ENCODE results near the gene INSL3. TPM values are rescaled to one million over a fixed set of nuclear protein-coding genes. Genes with fewer than 3 reads are reported as not detected.

Gene INSL3
- total and polyA plus RNA-seq, 2 of the 8 experiments (the other 6 are each of a cell fraction or from before 2014, with no cell fraction given) = 0.41 to 1.5 TPM

GRCh38 chr19:17860331-17860992 lies 39.1 kb upstream of the INSL3 start:
- Histone ChIP-seq H3K56ac (replicated peaks; ENCODE audit: insufficient read length, low read depth, low read length) (peak overlapping the region; percentile 93), H4K91ac (replicated peaks; ENCODE audit: insufficient read length, low read length) (peak overlapping the region; percentile 63), H2BK5ac (ENCODE audit: low read depth, low read length) (peak overlapping the region; percentile 92), H3K27me3 (replicated peaks in 1 of 4; ENCODE audit: control insufficient read depth in 3 of 4, extremely low read depth in 1 of 4, insufficient read depth in 3 of 4, low read length in 3 of 4) (no peaks in the 10 kb centered on the region), H3K79me2 (ENCODE audit: control insufficient read depth in 1 of 2, insufficient read depth in 2 of 2, low read length in 2 of 2) (peaks cover 15 to 28% of the 10 kb centered on the region in 2 experiments), H3K36me3 (ENCODE audit: control insufficient read depth in 2 of 4, insufficient read depth in 4 of 4, low read length in 3 of 4) (peaks cover 32 to 49% (median 40%) of the 10 kb centered on the region in 4 experiments), H4K20me1 (replicated peaks in 1 of 2; ENCODE audit: control insufficient read depth in 1 of 2, insufficient read depth in 2 of 2, low read length in 2 of 2) (peaks cover 16 to 26% of the 10 kb centered on the region in 2 experiments), H3K4me3 (ENCODE audit: extremely low read depth in 1 of 4, insufficient read depth in 2 of 4, low read depth in 3 of 4, low read length in 4 of 4) (peak overlapping the region; percentile 98 to 100 (median 99)), H3K4me2 (ENCODE audit: insufficient read depth in 1 of 2, low read depth in 2 of 2, low read length in 2 of 2) (peak overlapping the region; percentile 93 to 98), H3K14ac (ENCODE audit: insufficient read length) (peak overlapping the region; percentile 74), H2BK20ac (ENCODE audit: low read length) (no peak overlapping the region), H3K9me3 (ENCODE audit: insufficient read depth in 2 of 2, low read depth in 1 of 2, low read length in 1 of 2) (no peaks in the 10 kb centered on the region), H2BK15ac (ENCODE audit: low read length) (no peak overlapping the region), H3K27ac (ENCODE audit: low read depth, low read length) (peak overlapping the region; percentile 94), H2AK5ac (ENCODE audit: low read depth, low read length) (0 out of 2 replicates have a peak overlapping the region, but pooled peaks have one; percentile 90), H2BK120ac (replicated peaks; ENCODE audit: low read depth, low read length) (peak overlapping the region; percentile 31), H4K5ac (ENCODE audit: insufficient read length, low read depth, low read length) (peak overlapping the region; percentile 67), H4K8ac (ENCODE audit: extremely low read depth, insufficient read depth, low read length) (peak overlapping the region; percentile 84), H2BK12ac (ENCODE audit: low read depth, low read length) (no peak overlapping the region), H3K18ac (ENCODE audit: extremely low read depth, low read length) (peak overlapping the region; percentile 99), H3K23ac (ENCODE audit: insufficient read length) (no peak overlapping the region), H3K9ac (replicated peaks in 1 of 4; ENCODE audit: extremely low read depth in 1 of 4, low read depth in 3 of 4, low read length in 3 of 4) (peak overlapping the region; percentile 94 to 96 (median 95)), H3K79me1 (ENCODE audit: low read depth, low read length) (peaks cover 6% of the 10 kb centered on the region; the same call in 1 of the 2 replicates), H3K4me1 (replicated peaks in 1 of 4; ENCODE audit: control insufficient read depth in 3 of 4, insufficient read depth in 4 of 4, low read length in 3 of 4) (peaks cover 0 to 13% (median 6%) of the 10 kb centered on the region in 4 experiments; a peak in 4 of 7 replicates), H3K23me2 (ENCODE audit: low read depth, low read length) (peaks cover 15% of the 10 kb centered on the region), H3K4ac (replicated peaks; ENCODE audit: insufficient read length, low read depth, low read length) (peak overlapping the region; percentile 88), H2AFZ (ENCODE audit: low read length) (no peak overlapping the region)
- FAIRE-seq = no peak
- POLR2A ChIA-PET (ENCODE audit: partially characterized antibody) = interaction anchor here (0.7 to 20.2 kb wide), 35 partner anchors 9 to 462 kb away, joined by 3 to 392 read pairs (median 5); partner anchors contain the start of genes B3GNT3, CCDC124, JAK3 and PIK3R2
- CTCF ChIA-PET (ENCODE audit: partially characterized antibody) = interaction anchor here (0.6 to 2.1 kb wide), 5 partner anchors 10 to 144 kb away, joined by 3 to 16 read pairs (median 5); partner anchors contain the start of gene SLC5A5
- 2% methylated on average over 22 of the region's 22 CpGs; no CpG with 5 or more reads in 1 of the 2 experiments for WGBS, 2 experiments (ENCODE audit: extremely low coverage in 1 of 2, insufficient coverage in 1 of 2, insufficient read length in 1 of 2, insufficient replicate concordance in 2 of 2, low coverage in 1 of 2, low lambda C conversion rate in 2 of 2, missing lambda C conversion rate in 1 of 2)
- no peak for DNase-seq (ENCODE audit: low read depth in 1 of 2, low spot score in 2 of 2)
- TF ChIP-seq POLR2A (IDR thresholded peaks at IDR 0.05; ENCODE audit: control extremely low read depth in 1 of 2, low read depth in 2 of 2, low read length in 2 of 2) = peak in 1 of 2 experiments; percentile 40; a peak in 1 of 3 replicates
- TF ChIP-seq BRCA1 (IDR thresholded peaks at IDR 0.05; ENCODE audit: low read depth, low read length) = no peak
- no peak for TF ChIP-seq ZNF274 (IDR thresholded peaks at IDR 0.05; ENCODE audit: borderline replicate concordance, extremely low read depth, low read length)
- TF ChIP-seq EGR1 (IDR thresholded peaks at IDR 0.05; ENCODE audit: borderline replicate concordance, low read depth, low read length) = no peak
- TF ChIP-seq SP2 (IDR thresholded peaks at IDR 0.05; ENCODE audit: low read length) = no peak
- no peak for TF ChIP-seq RXRA (IDR thresholded peaks at IDR 0.05; ENCODE audit: insufficient read depth, low read depth, low read length)
- TF ChIP-seq SIN3A (conservative IDR thresholded peaks at IDR 0.05 in 1 of 2, IDR thresholded peaks at IDR 0.05 in 1 of 2; ENCODE audit: low read depth in 1 of 2, low read length in 2 of 2) = 0 out of 4 replicates have a peak, but pooled peaks have one; percentile 41 to 51
- peak; percentile 51 for TF ChIP-seq SAP30 (IDR thresholded peaks at IDR 0.05; ENCODE audit: insufficient read depth, insufficient replicate concordance, low read length)
- no peak for TF ChIP-seq NANOG (IDR thresholded peaks at IDR 0.05; ENCODE audit: insufficient read depth, low read depth, low read length, poor library complexity, severe bottlenecking)
- TF ChIP-seq POLR2AphosphoS5 (IDR thresholded peaks at IDR 0.05; ENCODE audit: low read depth, low read length) = peak; percentile 41
- TF ChIP-seq ATF3 (IDR thresholded peaks at IDR 0.05; ENCODE audit: insufficient read depth, low read depth, low read length) = no peak

Measured in H1 (cell line).